ENCODE measurements around the gene FXYD5.

The FXYD5 gene

GRCh38 chr19:35207391-35207871, 52.9 kb downstream of the FXYD5 start:
- Histone ChIP-seq H3K79me2 (ENCODE audit: insufficient read depth, low read length) (no peaks in the 10 kb centered on the region), H2AFZ (ENCODE audit: low read length) (no peak overlapping the region), H3K27me3 (ENCODE audit: insufficient read depth, low read length, poor library complexity, severe bottlenecking) (no peaks in the 10 kb centered on the region), H3K4me1 (ENCODE audit: insufficient read depth, low read length, poor library complexity, severe bottlenecking) (peaks cover 37% of the 10 kb centered on the region), H3K4me3 (ENCODE audit: low read length, poor library complexity, severe bottlenecking) (no peak overlapping the region), H3F3A (ENCODE audit: low read depth) (peaks cover 7% of the 10 kb centered on the region; the same call in 1 of the 2 replicates), H3K9ac (ENCODE audit: low read depth, low read length, poor library complexity, severe bottlenecking) (no peak overlapping the region), H4K20me1 (ENCODE audit: insufficient read depth, low read length, poor library complexity, severe bottlenecking) (no peaks in the 10 kb centered on the region), H3K9me2 (replicated peaks; ENCODE audit: low read depth, low read length) (no peaks in the 10 kb centered on the region), H3K36me3 (ENCODE audit: insufficient read depth, low read length) (no peaks in the 10 kb centered on the region), H3K4me2 (ENCODE audit: low read depth, low read length, poor library complexity, severe bottlenecking) (no peak overlapping the region), H3K9me3 (ENCODE audit: insufficient read depth, low read depth, low read length) (no peaks in the 10 kb centered on the region)
- TF ChIP-seq EZH2phosphoT487 (IDR thresholded peaks at IDR 0.05; ENCODE audit: borderline replicate concordance): no peak
- TF ChIP-seq CTCF (conservative IDR thresholded peaks at IDR 0.05; ENCODE audit: low read length): no peak

GRCh38 chr19:35208121-35208520, 53.6 kb downstream of the FXYD5 start:
- H3K9ac ChIP-seq (ENCODE audit: low read depth, low read length, poor library complexity, severe bottlenecking): no peak overlapping the region
- no peak overlapping the region for H3K4me2 ChIP-seq (ENCODE audit: low read depth, low read length, poor library complexity, severe bottlenecking)
- no peaks in the 10 kb centered on the region for H3K36me3 ChIP-seq (ENCODE audit: insufficient read depth, low read length)
- peaks cover 7% of the 10 kb centered on the region; the same call in 1 of the 2 replicates for H3F3A ChIP-seq (ENCODE audit: low read depth)
- no peaks in the 10 kb centered on the region for H3K9me3 ChIP-seq (ENCODE audit: insufficient read depth, low read depth, low read length)
- no peaks in the 10 kb centered on the region for H3K27me3 ChIP-seq (ENCODE audit: insufficient read depth, low read length, poor library complexity, severe bottlenecking)
- no peaks in the 10 kb centered on the region for H4K20me1 ChIP-seq (ENCODE audit: insufficient read depth, low read length, poor library complexity, severe bottlenecking)
- no peak overlapping the region for H2AFZ ChIP-seq (ENCODE audit: low read length)
- H3K79me2 ChIP-seq (ENCODE audit: insufficient read depth, low read length): no peaks in the 10 kb centered on the region
- H3K9me2 ChIP-seq (replicated peaks; ENCODE audit: low read depth, low read length): no peaks in the 10 kb centered on the region
- H3K4me3 ChIP-seq (ENCODE audit: low read length, poor library complexity, severe bottlenecking): no peak overlapping the region
- H3K4me1 ChIP-seq (ENCODE audit: insufficient read depth, low read length, poor library complexity, severe bottlenecking): peaks cover 39% of the 10 kb centered on the region
- TF ChIP-seq EZH2phosphoT487 (IDR thresholded peaks at IDR 0.05; ENCODE audit: borderline replicate concordance) (no peak), CTCF (conservative IDR thresholded peaks at IDR 0.05; ENCODE audit: low read length) (no peak)

GRCh38 chr19:35209646-35210045, 55.1 kb downstream of the FXYD5 start:
- H3K9me2 ChIP-seq (replicated peaks; ENCODE audit: low read depth, low read length): no peaks in the 10 kb centered on the region
- no peak overlapping the region for H3K4me3 ChIP-seq (ENCODE audit: low read length, poor library complexity, severe bottlenecking)
- no peaks in the 10 kb centered on the region for H3K9me3 ChIP-seq (ENCODE audit: insufficient read depth, low read depth, low read length)
- no peak for TF ChIP-seq EZH2phosphoT487 (IDR thresholded peaks at IDR 0.05; ENCODE audit: borderline replicate concordance)
- TF ChIP-seq CTCF (conservative IDR thresholded peaks at IDR 0.05; ENCODE audit: low read length): no peak
- H4K20me1 ChIP-seq (ENCODE audit: insufficient read depth, low read length, poor library complexity, severe bottlenecking): no peaks in the 10 kb centered on the region
- no peak overlapping the region for H3K4me2 ChIP-seq (ENCODE audit: low read depth, low read length, poor library complexity, severe bottlenecking)
- H3F3A ChIP-seq (ENCODE audit: low read depth): peaks cover 7% of the 10 kb centered on the region; the same call in 1 of the 2 replicates
- H3K36me3 ChIP-seq (ENCODE audit: insufficient read depth, low read length): no peaks in the 10 kb centered on the region
- no peak overlapping the region for H2AFZ ChIP-seq (ENCODE audit: low read length)
- no peaks in the 10 kb centered on the region for H3K27me3 ChIP-seq (ENCODE audit: insufficient read depth, low read length, poor library complexity, severe bottlenecking)
- H3K4me1 ChIP-seq (ENCODE audit: insufficient read depth, low read length, poor library complexity, severe bottlenecking): peaks cover 49% of the 10 kb centered on the region
- H3K79me2 ChIP-seq (ENCODE audit: insufficient read depth, low read length): no peaks in the 10 kb centered on the region
- H3K9ac ChIP-seq (ENCODE audit: low read depth, low read length, poor library complexity, severe bottlenecking): no peak overlapping the region

All from Loucy (cell line).